AG08396 (cell line): Measurements from ENCODE around the gene ARID4B.
A peak's percentile ranks its signal among the peaks of the same experiment; 100 is the strongest.
"Not testable (repeated sequence)": the region's sequence is repeated elsewhere in the genome, so short reads cannot be mapped to it uniquely, and the experiment has no call there.

Experiments used
- DNase-seq: peaks from one replicate; pipeline ENCODE4 v3.0.0; 2012; ENCODE audit warnings: low spot score, mixed read lengths

The ARID4B gene

GRCh38 chr1:235225299-235225698 is 102.7 kb downstream of the ARID4B start:
- DNase-seq, result no peak

- DNase-seq, result no peak
Observed at GRCh38 chr1:235221653-235222375, 106.2 kb downstream of the ARID4B start.

GRCh38 chr1:235215453-235215852 is 112.5 kb downstream of the ARID4B start:
- no peak for DNase-seq

- not testable (repeated sequence) for DNase-seq
Observed at GRCh38 chr1:235214962-235215361, 113.0 kb downstream of the ARID4B start.

- no peak for DNase-seq
Observed at GRCh38 chr1:235213752-235214151, 114.2 kb downstream of the ARID4B start.

GRCh38 chr1:235211517-235211916 is 116.5 kb downstream of the ARID4B start:
- DNase-seq, result no peak

GRCh38 chr1:235207209-235207565 is 120.8 kb downstream of the ARID4B start:
- no peak for DNase-seq

- DNase-seq, result no peak
Observed at GRCh38 chr1:235206533-235207208, 121.3 kb downstream of the ARID4B start.

- DNase-seq, result no peak
Observed at GRCh38 chr1:235205687-235206086, 122.3 kb downstream of the ARID4B start.

- DNase-seq, result no peak
Observed at GRCh38 chr1:235203428-235203827, 124.6 kb downstream of the ARID4B start.

- not testable (repeated sequence) for DNase-seq
Observed at GRCh38 chr1:235202447-235202846, 125.5 kb downstream of the ARID4B start.

GRCh38 chr1:235199441-235199840 is 128.5 kb downstream of the ARID4B start:
- peak; percentile 11 for DNase-seq

- DNase-seq, result no peak
Observed at GRCh38 chr1:235190431-235190830, 137.5 kb downstream of the ARID4B start.

- DNase-seq, result no peak
Observed at GRCh38 chr1:235187316-235187715, 140.7 kb downstream of the ARID4B start.

GRCh38 chr1:235181561-235182245 is 146.3 kb downstream of the ARID4B start:
- no peak for DNase-seq

GRCh38 chr1:235180916-235181460 is 147.0 kb downstream of the ARID4B start:
- DNase-seq, result no peak

GRCh38 chr1:235176486-235176885 is 151.5 kb downstream of the ARID4B start:
- DNase-seq, result no peak

GRCh38 chr1:235169986-235170385 is 158.0 kb downstream of the ARID4B start:
- DNase-seq, result no peak

- no peak for DNase-seq
Observed at GRCh38 chr1:235168375-235168774, 159.6 kb downstream of the ARID4B start.

- DNase-seq, result no peak
Observed at GRCh38 chr1:235161685-235162327, 166.2 kb downstream of the ARID4B start.

GRCh38 chr1:235160957-235161684 is 166.9 kb downstream of the ARID4B start, which contains the start of gene RBM34:
Gene RBM34, minus strand, starts transcription at chr1:235161250. Its CDS starts 24 bp downstream, at chr1:235161226.
- peak; percentile 94 for DNase-seq
